ENCODE results near the gene OTUD7B.

GRCh38 chr1:149949911-149950310, 60.6 kb downstream of the OTUD7B start:
- TF ChIP-seq REST (IDR thresholded peaks at IDR 0.05; ENCODE audit: low read depth) (no peak), EP300 (IDR thresholded peaks at IDR 0.05; ENCODE audit: borderline replicate concordance) (no peak), EGR1 (IDR thresholded peaks at IDR 0.05) (no peak), YY1 (IDR thresholded peaks at IDR 0.05; ENCODE audit: low read depth) (no peak), FOXM1 (IDR thresholded peaks at IDR 0.05; ENCODE audit: borderline replicate concordance, low read depth) (no peak), CREB1 (IDR thresholded peaks at IDR 0.05; ENCODE audit: low read depth) (no peak), RAD21 (IDR thresholded peaks at IDR 0.05; ENCODE audit: low read depth) (no peak), TEAD4 (IDR thresholded peaks at IDR 0.05) (no peak)
- TF ChIP-seq, protein P1, sequence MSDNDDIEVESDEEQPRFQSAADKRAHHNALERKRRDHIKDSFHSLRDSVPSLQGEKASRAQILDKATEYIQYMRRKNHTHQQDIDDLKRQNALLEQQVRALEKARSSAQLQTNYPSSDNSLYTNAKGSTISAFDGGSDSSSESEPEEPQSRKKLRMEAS (IDR thresholded peaks at IDR 0.05) = no peak
- TF ChIP-seq, protein P2, sequence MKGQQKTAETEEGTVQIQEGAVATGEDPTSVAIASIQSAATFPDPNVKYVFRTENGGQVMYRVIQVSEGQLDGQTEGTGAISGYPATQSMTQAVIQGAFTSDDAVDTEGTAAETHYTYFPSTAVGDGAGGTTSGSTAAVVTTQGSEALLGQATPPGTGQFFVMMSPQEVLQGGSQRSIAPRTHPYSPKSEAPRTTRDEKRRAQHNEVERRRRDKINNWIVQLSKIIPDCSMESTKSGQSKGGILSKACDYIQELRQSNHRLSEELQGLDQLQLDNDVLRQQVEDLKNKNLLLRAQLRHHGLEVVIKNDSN (IDR thresholded peaks at IDR 0.05) = no peak

Measured in Ishikawa (cell line).